ENCODE results near the gene FRAT2.
"Not testable (repeated sequence)": the region's sequence is repeated elsewhere in the genome, so short reads cannot be mapped to it uniquely, and the experiment has no call there.

Gene FRAT2

DNA sequence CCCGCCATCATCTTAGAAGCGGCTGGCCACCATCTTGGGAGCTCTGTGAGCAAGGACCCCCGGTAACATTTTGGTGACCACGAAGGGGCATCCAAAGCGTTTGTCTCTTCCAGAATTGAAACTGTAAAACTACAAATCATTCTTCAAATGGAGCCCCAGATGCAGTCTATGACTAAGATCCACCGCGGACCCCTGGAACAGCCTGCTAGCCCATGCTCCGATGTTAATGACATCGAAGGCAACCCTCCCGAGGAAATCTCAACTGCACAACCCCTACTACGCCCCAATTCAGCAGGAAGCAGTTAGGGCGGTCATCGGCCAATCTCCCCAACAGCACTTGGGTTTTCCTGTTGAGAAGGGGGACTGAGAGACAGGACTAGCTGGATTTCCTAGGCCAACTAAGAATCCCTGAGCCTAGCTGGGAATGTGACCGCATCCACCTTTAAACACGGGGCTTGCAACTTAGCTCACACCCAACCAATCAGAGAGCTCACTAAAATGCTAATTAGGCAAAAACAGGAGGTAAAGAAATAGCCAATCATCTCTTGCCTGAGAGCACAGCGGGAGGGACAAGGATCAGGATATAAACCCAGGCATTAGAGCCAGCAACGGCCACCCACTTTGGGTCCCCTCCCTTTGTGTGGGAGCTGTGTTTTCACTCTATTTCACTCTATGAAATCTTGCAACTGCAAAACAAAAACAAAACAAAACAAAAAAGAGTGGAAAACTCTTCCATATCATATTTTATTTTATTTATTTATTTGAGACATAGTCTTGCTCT lies 43.8 kb downstream of the FRAT2 start:
- not testable (repeated sequence) for DNase-seq

DNA sequence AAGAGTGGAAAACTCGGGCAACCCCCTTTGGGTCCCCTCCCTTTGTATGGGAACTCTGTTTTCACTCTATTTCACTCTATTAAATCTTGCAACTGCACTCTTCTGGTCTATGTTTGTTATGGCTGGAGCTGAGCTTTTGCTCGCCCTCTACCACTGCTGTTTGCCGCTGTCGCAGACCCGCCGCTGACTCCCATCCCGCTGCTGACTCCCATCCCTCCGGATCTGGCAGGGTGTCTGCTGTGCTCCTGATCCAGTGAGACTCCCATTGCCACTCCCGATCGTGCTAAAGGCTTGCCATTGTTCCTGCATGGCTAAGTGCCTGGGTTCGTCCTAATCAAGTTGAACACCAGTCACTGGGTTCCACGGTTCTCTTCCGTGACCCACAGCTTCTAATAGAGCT lies 44.5 kb downstream of the FRAT2 start:
- not testable (repeated sequence) for DNase-seq
